ENCODE data around the gene GPHA2. TPM values are rescaled to one million over a fixed set of nuclear protein-coding genes. Genes with fewer than 3 reads are reported as not detected.
A peak's percentile ranks its signal among the peaks of the same experiment; 100 is the strongest.
"Not testable (repeated sequence)": the region's sequence is repeated elsewhere in the genome, so short reads cannot be mapped to it uniquely, and the experiment has no call there.

The GPHA2 gene, protein sequence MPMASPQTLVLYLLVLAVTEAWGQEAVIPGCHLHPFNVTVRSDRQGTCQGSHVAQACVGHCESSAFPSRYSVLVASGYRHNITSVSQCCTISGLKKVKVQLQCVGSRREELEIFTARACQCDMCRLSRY
- 0.33 and 0.71 TPM in 2 replicates for total RNA-seq

DNA sequence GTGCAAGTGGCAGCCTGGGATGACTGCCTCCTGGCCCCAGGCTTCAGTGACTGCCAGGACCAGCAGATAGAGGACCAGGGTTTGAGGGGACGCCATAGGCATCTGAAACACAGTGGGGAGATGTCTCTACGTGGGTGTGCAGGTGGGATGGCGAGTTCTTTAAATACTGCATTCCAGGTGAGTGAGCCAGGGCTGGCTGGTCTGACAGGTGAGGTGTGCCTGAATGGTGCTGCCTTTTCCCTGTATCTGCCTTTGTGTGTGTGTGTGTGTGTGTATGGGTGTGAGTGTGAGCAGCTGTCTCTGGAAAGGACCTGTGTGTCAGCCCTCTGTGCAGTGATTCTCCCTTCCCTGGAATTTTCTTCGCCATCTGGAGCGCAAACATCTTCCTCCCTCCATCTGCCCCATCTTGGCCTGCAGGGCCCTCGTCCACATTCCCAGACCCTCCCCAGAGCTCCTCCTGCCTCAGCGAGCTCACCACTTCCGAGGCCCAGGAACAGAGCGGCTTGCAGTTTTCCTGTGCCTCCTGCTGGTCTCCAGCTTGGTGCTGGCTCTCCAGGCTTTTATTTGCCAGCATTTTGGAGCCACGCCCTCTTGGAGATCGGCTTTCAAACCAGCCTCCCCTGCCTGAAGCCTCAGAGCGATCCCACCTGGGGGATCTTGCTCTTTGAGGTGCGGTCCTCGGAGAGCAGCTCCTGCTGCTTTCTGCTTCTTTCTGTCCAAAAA, at the start of gene GPHA2:
GPHA2 (minus strand) TSS at position 535 of the 723 bp plus-strand sequence; CDS start at position 102, 433 bp downstream.
- intact Hi-C loops (cut with micrococcal nuclease), result no loop called here
- Mint-ChIP-seq H3K4me1 (no peaks in the 10 kb centered on the region), H3K36me3 (ENCODE audit: low read depth) (peaks cover 39% of the 10 kb centered on the region), H3K9me3 (no peaks in the 10 kb centered on the region), H3K4me3 (no peak within 1 kb of the TSS), H3K27me3 (peaks cover 2% of the 10 kb centered on the region), H3K27ac (no peak within 1 kb of the TSS)
- ChIA-PET POLR2A (no interaction called here), CTCF (no interaction called here)
- DNase-seq (no peak), ATAC-seq (ENCODE audit: low read depth) (no peak)
- TF ChIP-seq, protein P1, sequence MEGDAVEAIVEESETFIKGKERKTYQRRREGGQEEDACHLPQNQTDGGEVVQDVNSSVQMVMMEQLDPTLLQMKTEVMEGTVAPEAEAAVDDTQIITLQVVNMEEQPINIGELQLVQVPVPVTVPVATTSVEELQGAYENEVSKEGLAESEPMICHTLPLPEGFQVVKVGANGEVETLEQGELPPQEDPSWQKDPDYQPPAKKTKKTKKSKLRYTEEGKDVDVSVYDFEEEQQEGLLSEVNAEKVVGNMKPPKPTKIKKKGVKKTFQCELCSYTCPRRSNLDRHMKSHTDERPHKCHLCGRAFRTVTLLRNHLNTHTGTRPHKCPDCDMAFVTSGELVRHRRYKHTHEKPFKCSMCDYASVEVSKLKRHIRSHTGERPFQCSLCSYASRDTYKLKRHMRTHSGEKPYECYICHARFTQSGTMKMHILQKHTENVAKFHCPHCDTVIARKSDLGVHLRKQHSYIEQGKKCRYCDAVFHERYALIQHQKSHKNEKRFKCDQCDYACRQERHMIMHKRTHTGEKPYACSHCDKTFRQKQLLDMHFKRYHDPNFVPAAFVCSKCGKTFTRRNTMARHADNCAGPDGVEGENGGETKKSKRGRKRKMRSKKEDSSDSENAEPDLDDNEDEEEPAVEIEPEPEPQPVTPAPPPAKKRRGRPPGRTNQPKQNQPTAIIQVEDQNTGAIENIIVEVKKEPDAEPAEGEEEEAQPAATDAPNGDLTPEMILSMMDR (IDR thresholded peaks at IDR 0.05), result no peak

DNA sequence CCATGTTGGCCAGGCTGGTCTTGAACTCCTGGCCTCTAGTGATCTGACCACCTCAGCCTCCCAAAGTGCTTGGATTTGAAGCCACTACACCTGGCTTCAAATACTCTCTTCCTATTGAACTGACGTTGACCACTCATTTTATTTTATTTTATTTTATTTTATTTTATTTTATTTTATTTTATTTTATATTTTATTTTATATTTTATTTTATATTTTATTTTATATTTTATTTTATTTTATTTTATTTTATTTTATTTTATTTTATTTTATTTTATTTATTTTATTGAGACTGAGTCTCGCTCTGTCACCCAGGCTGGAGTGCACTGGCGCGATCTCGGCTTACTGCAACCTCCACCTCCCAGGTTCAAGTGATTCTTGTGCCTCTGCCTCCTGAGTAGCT, 47.6 kb upstream of the GPHA2 start:
- H3K4me3 Mint-ChIP-seq, POLR2A ChIA-PET, CTCF ChIA-PET: not testable (repeated sequence)

DNA sequence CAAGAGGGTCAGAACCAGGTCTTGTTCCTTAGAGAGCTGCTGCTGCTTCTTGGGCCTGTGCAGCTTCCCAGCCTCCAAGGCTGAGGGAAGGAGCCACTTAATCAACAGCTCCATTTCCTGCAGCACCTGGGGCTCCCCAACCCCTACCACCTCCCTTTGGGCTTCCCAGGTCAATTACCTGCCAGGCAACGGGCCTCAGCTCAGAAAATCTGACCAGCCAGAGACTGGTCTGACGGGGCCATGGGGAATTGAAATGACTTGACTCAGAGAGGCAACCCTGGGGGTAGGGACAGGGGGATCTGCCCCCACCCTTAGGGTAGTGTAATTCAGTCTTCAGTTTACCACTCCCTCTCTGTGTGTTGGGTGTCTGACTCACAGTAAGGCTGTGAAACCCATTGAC, 41.0 kb upstream of the GPHA2 start:
- no peaks in the 10 kb centered on the region for H3K9me3 Mint-ChIP-seq
- TF ChIP-seq, protein P1 (IDR thresholded peaks at IDR 0.05), result no peak
- POLR2A ChIA-PET, result no interaction called here
- intact Hi-C loops (cut with micrococcal nuclease), result no loop called here
- H3K4me3 Mint-ChIP-seq, result no peak overlapping the region
- DNase-seq (no peak), ATAC-seq (ENCODE audit: low read depth) (no peak)
- H3K36me3 Mint-ChIP-seq (ENCODE audit: low read depth), result no peaks in the 10 kb centered on the region
- CTCF ChIA-PET, result no interaction called here
- no peaks in the 10 kb centered on the region for H3K27me3 Mint-ChIP-seq
- no peak overlapping the region for H3K27ac Mint-ChIP-seq
- peaks cover 26% of the 10 kb centered on the region for H3K4me1 Mint-ChIP-seq

More for the DNA sequence above, 47.6 kb upstream of the GPHA2 start:
- Mint-ChIP-seq H3K4me1 (peaks cover 38% of the 10 kb centered on the region), H3K27ac (peak overlapping the region; percentile 24)
- H3K9me3 Mint-ChIP-seq; intact Hi-C loops (cut with micrococcal nuclease); H3K36me3 Mint-ChIP-seq (ENCODE audit: low read depth); DNase-seq; ATAC-seq (ENCODE audit: low read depth); H3K27me3 Mint-ChIP-seq: not testable (repeated sequence)

DNA sequence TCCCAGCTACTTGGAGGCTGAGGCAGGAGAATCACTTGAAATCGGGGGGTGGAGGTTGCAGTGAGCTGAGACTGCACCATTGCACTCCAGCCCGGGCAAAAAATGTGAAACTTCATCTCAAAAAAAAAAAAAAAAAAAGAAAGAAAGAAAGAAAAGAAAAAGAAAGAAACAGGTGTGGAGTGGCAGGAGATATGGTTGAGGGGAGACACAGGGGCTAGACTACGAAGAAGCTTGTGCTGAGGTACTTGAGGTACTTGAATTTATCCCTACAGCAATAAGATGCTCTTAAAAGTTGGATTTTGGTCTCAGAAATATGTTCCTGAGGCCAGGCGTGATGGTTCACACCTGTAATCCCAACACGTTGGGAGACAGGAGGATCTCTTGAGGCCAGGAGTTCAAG, 38.4 kb upstream of the GPHA2 start:
- no peaks in the 10 kb centered on the region for H3K27me3 Mint-ChIP-seq
- H3K36me3 Mint-ChIP-seq (ENCODE audit: low read depth), result no peaks in the 10 kb centered on the region
- H3K27ac Mint-ChIP-seq, result peak overlapping the region; percentile 65
- ATAC-seq (ENCODE audit: low read depth) (no peak), DNase-seq (no peak)
- ChIA-PET POLR2A (no interaction called here), CTCF (no interaction called here)
- H3K4me1 Mint-ChIP-seq, result peaks cover 37% of the 10 kb centered on the region
- intact Hi-C loops (cut with micrococcal nuclease), result loop anchor here (5.0 kb wide), 2 partner anchors 38 to 52 kb away; partner anchors contain the start of genes ARL2 and PPP2R5B
- H3K9me3 Mint-ChIP-seq, result no peaks in the 10 kb centered on the region
- TF ChIP-seq, protein P1 (IDR thresholded peaks at IDR 0.05), result no peak
- no peak overlapping the region for H3K4me3 Mint-ChIP-seq

DNA sequence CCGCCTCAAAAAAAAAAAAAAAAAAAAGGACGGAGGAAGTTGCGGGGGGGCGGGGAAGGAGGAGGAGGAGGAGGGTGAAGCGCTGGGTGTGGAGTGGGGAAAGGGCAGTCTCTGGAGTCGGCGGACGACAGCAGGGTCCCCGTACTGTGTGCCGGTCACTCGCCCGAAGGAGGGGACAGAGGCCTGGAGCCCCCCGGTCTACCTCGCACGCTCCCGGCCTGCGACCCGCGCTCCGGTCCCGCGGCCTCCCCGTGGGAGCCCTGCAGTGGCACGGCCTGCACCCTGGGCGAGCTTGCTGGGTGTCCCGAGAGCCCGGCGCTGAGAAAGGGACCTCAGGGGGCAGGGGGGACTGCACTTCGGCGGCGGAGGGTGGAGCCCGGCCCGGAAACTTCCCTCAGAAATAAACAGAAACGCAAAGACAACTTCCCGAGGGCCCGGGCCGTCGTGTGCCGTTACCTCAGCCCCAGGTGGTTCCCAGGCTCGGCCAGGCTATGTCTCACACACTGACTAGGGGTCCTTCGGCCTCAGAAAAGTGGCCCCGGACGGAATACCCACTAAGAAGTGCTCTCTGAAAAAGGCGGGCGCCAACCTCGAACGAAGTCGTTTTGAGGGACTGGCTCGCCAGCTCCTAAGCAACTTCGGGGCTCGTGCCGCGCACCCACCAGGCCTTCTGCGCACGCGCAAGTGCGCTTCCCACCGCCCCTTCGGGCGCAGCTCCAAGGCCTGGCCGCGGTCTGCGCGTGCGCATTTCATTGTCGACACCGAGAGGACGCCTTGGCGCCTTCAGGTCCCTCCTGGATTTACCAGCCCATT, 35.9 kb upstream of the GPHA2 start, which contains the start of gene MAJIN:
MAJIN (minus strand) TSS at position 688 of the 813 bp plus-strand sequence. CDS start 12,703 bp downstream, outside the sequence.
- Mint-ChIP-seq H3K4me3 (peak within 1 kb of the TSS; percentile 80), H3K27ac (peak within 1 kb of the TSS; percentile 84), H3K4me1 (peaks cover 34% of the 10 kb centered on the region), H3K36me3 (ENCODE audit: low read depth) (no peaks in the 10 kb centered on the region), H3K9me3 (no peaks in the 10 kb centered on the region), H3K27me3 (no peaks in the 10 kb centered on the region)
- POLR2A ChIA-PET, result interaction anchor here (0.6 to 1.4 kb wide), 10 partner anchors 10 to 700 kb away, joined by 3 to 13 read pairs (median 6); partner anchors contain the start of genes BATF2 and POLA2
- CTCF ChIA-PET, result interaction anchor here (0.7 to 1.3 kb wide), 3 partner anchors 25 to 146 kb away, joined by 3 read pairs; partner anchors contain the start of genes BATF2 and ZNHIT2
- DNase-seq (peak; percentile 83), ATAC-seq (ENCODE audit: low read depth) (peak; percentile 77)
- intact Hi-C loops (cut with micrococcal nuclease), result loop anchor here (5.0 kb wide), 2 partner anchors 41 to 49 kb away; partner anchors contain the start of genes ARL2 and PPP2R5B
- TF ChIP-seq, protein P1 (IDR thresholded peaks at IDR 0.05), result no peak
